Hepatocyte (in vitro differentiated cells): ENCODE measurements around the gene ARHGAP20.

Experiments
- CTCF ChIP-seq: fragments of 200-600 bp; sonication (generic); IDR thresholded peaks from 2 replicates; pipeline ENCODE4 v1.5.1; 2016; ENCODE audit warnings: antibody characterized with exemption, mild to moderate bottlenecking; ENCODE audit not compliant: poor library complexity
- EZH2phosphoT487 ChIP-seq: fragments of 200-600 bp; sonication (generic); IDR thresholded peaks from one replicate; pipeline ENCODE4 v1.6.1; 2018; ENCODE audit warnings: antibody characterized with exemption, mild to moderate bottlenecking, low read depth, moderate library complexity; ENCODE audit not compliant: unreplicated experiment, severe bottlenecking

DNA sequence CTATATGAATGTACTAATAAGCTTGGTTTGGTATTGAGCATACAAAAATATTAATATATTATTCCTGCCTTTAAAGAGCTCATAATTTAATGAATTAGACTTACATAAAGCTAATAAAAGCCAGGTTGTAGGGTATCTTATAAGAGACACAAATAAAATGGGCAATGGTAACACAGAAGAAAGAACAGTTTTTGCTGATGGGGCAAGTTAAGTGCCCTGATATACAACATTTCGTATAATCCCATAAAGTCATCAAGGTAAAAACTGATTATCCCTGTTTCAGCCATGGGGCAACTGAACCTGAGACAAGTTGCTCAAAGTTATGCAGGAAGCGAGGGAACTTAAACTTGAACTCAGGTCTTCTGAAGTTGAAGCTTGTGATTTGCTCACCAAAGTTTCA, 48.9 kb upstream of the ARHGAP20 start:
- no peak for TF ChIP-seq CTCF
- no peak for TF ChIP-seq EZH2phosphoT487
